Midbrain (tissue), 1 donor: ENCODE measurements around the gene ME1.
"Not testable (repeated sequence)": the region's sequence is repeated elsewhere in the genome, so short reads cannot be mapped to it uniquely, and the experiment has no call there.

ENCODE experiments used
- DNase-seq: peaks from one replicate; lab custom pipeline; 2025; lab: John Stamatoyannopoulos, UW

The ME1 gene

DNA sequence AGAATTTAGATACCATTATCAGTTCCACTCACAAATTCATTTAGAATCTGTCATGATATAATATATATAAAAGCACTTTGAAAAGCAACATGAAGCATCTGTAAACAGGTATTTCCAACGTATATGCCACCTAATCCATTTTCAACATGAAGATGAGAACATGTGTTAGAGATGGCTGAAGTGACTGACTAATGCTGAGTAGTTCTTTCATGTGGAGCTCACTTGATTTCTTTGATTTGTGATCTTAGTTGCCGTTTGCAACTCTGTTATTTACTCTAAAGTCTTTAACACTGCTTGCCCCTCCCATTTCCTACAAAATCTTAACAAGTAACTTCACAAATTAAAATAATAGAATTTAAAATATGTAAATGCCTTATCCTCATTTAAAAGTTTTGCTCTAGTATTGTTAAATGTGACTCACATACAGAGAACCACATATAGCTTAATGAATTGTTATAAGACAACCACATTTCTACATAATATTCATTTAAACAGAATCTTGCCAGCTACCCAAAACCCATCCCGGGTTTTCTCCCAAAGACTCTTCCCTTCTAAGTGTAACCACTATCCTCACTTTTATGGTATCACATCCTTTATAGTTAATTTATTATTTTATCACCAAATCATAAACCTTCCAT, 78.3 kb downstream of the ME1 start:
- no peak for DNase-seq

GRCh38 chr6:83343121-83343520, 87.7 kb downstream of the ME1 start:
- no peak for DNase-seq

GRCh38 chr6:83341765-83342164, 89.1 kb downstream of the ME1 start:
- DNase-seq = no peak

- DNase-seq = not testable (repeated sequence)
Observed at GRCh38 chr6:83333916-83334315, 96.9 kb downstream of the ME1 start.

DNA sequence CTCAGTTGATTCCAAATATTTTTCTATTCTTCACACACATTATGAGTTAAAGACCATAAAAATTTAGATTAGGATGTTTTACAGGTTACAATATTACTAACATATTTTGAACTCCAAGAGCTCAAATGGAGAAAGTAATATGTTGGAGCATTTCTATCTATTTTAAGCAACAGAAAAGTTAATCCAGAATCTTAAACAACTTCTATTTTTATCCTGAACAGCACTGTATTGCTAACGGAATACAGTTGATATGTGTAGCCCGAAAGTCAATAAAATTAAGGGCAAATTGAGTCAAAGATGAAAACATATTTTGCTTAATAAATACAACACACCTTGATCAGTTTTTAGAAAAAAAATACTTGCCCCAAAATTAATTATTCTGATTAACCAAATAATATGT, 97.4 kb downstream of the ME1 start:
- DNase-seq = no peak

- no peak for DNase-seq
Observed at GRCh38 chr6:83314693-83315092, 116.2 kb downstream of the ME1 start.

- no peak for DNase-seq
Observed at GRCh38 chr6:83313882-83314281, 117.0 kb downstream of the ME1 start.

GRCh38 chr6:83311231-83311630, 119.6 kb downstream of the ME1 start:
- DNase-seq = no peak

DNA sequence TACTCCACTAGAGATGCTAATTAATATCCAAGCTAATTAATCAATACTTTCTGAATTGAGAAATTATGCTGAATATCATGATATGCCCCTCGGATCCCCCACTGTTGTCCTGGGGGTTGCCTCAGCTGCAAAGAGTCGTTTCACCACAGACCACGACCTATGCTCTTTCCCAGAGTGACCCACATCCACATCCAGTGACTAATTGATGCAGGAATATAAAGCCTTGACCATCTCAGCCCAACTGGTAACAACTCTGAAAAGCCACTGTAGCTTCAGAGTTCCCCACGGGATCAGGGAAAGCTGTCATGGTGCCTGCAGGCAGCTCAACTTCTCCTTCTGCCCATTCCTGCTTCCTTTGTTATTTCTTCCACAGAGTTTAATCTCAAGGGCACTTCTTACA, 120.8 kb downstream of the ME1 start:
- DNase-seq = no peak

DNA sequence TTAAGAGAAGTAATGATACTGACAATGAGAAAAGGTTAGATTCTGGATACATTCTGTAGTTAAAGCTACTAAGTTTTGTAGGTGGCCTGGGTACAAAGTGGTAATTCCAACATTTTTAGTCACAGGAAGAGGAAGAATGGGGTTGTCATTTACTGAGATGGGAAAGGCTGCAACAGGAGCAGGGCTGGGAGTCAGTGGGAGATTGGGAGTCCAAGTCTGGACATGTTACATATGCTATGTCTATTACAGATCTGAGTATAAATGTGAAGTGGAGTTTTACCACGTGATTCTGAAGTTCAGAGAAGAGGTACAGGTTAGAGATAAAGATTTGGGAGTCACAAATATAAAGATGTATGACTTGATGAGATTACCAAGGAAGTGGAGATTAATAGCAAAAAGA, 121.5 kb downstream of the ME1 start:
- no peak for DNase-seq

DNA sequence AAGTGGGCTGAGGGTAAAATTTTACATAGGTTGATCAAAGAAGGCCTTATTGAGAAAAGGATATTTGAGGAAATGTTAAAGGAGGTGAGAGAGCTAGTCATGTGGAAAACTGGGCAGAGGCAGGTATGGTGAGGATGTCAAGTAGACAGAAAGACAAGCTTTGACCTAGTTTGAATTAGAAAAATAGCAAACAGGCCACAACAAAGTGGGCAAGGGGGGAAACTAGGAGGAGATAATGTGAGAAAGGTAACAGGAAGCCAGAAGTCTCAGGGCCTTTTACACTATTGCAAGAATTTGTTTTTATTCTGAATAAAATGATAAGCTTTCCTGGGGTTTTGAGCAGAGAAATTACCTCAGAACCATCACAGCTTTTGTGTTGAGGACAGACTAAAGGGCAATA, 122.0 kb downstream of the ME1 start:
- no peak for DNase-seq

DNA sequence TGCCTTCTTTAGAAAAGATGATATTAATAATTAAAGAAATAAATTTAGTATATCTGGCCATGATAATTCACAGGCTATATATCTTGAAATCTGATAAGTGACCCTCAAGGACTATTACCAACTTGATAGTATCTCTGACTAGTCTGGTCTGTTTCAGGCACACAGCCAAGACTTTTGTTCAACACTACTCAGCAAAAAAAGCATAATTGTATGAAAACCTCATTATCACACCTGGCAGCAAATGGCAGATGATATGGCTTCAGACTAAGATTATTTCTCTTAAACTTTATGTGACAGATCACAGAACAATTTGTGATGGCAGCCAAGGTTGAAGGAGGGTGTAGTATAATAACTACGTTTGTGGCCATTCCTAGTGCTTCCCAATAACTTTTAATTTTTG, 123.0 kb downstream of the ME1 start:
- no peak for DNase-seq

DNA sequence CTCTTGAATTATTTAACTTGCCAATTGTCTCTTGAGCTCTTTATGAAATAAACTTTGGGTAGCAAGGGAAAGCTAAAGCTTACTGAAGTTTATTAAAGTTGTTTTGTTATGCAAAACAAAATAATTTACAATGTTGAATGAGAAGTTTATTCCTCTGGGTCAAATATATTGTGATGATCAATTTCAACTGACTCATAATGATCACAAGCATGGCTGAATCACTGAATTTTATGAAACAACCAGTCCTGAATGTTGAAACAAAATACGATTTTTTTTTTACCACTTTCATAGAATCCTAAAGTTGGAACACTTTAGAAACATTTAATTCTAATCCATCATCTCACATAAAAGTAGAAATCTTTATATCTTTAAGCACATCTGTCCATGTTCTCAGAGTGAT, 127.4 kb downstream of the ME1 start:
- no peak for DNase-seq

DNA sequence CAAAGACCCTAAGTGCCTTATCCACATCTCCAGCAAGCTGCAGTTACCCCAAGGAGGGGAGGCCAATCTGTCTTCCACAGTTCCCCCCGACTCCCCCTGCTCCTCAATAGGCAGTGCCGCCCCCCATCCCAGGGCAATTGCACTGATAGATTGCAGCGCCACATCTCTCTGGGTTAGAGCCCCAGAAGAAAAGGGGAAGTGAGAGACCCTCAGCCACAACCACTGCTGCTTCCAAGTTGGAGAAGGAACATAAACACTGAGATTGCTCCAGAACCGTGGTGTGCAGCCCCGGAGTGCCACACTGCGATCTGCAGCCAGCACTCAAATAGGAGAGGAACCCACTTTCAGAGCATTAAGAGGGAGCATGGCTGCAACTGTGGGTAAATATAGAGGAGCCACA, 136.2 kb downstream of the ME1 start:
- no peak for DNase-seq

DNA sequence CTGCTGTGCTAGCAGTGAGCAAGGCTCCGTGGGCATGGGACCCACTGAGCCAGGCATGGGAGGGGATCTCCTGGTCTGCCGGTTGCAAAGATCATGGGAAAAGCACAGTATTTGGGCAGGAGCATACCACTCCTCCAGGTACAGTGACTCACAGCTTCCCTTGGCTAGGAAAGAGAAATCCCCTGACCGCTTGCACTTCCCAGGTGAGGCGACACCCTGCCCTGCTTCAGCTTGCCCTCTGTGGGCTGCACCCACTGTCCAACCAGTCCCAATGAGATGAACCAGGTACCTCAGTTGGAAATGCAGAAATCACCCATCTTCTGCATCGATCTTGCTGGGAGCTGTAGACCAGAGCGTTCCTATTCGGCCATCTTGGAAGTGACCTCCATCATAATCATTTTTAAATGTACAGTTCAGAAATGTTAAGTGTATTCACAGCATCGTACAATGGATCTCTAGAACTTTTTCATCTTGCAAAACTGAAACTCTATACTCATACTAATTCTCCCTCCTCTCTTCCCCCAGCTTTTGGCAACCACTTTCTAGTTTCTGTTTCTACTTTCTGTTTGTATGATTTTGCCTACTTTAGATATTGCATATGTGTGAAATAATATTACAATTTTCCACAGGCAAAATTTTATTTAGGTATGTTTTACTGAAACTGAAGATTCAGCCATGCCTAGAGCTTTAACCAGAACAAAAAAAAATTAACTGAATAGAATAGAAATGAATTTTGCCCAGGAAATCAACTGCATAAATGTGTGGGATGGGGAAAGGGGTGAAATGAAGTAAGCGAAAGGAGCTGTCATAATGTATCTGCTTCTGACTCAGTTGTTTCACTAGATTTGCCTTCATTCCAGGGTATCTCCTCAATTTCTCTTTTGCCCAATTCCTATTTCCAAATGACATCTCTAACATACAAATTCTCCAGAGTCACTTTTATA, 137.7 kb downstream of the ME1 start:
- no peak for DNase-seq

DNA sequence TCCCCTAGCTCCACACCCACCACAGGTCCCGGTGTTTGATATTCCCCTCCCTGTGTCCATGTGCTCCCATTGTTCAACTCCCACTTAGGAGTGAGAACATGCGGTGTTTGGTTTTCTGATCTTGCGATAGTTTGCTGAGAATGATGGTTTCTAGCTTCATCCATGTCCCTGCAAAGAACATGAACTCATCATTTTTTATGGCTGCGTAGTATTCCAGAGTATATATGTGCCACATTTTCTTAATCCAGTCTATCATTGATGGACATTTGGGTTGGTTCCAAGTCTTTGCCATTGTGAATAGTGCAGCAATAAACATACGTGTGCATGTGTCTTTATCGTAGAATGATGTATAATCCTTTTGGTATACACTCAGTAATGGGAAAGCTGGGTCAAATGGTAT, 143.6 kb downstream of the ME1 start:
- not testable (repeated sequence) for DNase-seq

DNA sequence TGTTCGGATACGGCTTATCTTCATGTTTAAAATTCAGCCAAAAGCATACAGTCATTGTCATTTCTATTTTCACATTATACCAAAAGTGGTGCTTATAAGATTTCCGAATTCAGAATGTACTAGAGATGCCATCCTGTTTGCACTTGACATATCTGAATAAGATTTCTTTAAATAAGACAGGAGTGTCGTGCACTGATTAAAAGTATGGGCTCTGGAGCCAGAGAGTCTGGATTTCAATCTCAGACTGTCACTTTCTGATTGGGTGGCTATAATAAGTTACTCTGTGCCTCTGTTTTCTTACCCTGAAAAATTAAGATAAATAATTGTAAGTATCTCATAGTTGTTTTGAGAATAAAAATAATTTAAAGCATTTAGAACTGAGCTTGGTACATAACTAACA, 144.9 kb downstream of the ME1 start:
- DNase-seq = no peak

DNA sequence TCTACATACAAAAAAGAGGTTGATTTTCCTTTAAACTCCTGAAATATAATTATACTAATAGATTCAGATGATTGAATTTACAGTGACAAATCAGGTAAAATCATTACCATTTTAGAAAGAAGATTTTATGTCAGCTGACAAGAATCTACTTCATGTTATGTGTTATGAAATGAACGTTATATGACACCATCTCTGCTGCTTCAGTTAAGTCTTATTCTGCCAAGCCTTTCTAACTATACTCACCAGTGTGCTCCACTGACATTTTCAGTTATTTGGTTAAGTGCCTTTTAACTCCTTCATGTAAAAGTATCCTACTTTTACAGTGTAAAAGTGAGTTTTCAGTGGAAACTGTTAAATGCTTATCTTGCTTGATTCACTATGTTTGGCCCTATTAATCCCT, 157.3 kb downstream of the ME1 start:
- DNase-seq = no peak

- no peak for DNase-seq
Observed at GRCh38 chr6:83270971-83271719, 159.7 kb downstream of the ME1 start.

GRCh38 chr6:83265384-83265783, 165.5 kb downstream of the ME1 start:
- no peak for DNase-seq

DNA sequence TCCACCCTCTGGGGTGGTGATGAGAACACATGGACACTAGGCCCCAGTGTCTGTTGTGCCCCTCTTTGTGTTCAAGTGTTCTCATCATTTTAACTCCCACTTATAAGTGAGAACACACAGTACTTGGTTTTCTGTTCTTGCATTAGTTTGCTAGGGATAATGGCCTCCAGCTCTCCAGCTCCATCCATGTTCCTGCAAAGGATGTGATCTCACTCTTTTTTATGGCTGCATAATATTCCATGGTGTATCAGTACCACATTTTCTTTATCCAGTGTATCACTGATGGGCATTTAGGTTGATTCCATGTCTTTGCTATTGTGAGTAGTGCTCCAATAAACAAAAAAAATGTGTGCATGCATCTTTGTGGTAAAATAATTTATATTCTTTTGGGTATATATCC, 170.3 kb downstream of the ME1 start:
- DNase-seq = no peak

GRCh38 chr6:83258517-83258916, 172.3 kb downstream of the ME1 start:
- no peak for DNase-seq

DNA sequence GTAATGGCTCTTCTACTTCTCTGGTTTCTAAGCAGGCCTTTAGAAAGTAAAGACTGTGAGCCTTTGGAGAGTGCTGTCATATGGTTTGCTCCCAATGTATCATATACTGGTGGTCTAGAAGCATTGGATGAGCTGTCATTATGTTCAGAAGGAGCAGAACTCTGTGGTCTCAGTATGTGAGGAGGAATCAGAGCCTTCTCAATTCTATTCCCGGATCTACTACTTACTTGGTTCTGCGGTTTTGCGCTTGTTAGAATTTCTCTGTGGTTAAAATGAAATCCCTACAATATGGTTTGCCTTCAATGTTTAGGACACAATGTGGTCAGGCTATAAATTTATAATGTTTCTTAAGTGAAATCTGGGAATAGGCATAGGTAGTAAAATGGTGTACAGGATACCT, 173.1 kb downstream of the ME1 start:
- no peak for DNase-seq
